GM18508 (cell line): Measurements from ENCODE around the gene PPP1R1A.

Experiments used
- ATAC-seq: cut with Tn5 transposase; IDR thresholded peaks from one replicate; pipeline ENCODE4 v1.9.1; 2021; ENCODE audit warnings: moderate number of reproducible peaks; ENCODE audit not compliant: insufficient read depth, unreplicated experiment

PPP1R1A gene

DNA sequence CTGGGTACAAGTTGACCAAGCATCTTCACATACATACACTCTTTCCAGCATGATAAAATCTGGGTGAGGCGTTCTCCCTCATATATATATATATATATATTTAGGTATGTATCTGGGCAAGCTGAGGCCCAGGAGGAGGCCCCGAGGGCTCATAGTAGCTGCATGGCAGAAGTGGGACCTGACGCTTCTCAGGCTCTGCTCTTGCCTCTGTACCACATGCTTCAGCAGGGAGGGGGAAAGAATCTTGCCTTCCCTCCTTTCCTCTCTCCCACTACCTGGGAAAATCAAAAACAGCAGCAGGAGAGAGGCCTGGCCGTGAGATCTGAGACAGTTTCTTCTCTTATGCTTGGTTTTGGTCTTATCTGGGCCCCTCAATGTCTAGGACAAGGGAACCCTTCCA, 9.2 kb downstream of the PPP1R1A start:
- no peak for ATAC-seq

DNA sequence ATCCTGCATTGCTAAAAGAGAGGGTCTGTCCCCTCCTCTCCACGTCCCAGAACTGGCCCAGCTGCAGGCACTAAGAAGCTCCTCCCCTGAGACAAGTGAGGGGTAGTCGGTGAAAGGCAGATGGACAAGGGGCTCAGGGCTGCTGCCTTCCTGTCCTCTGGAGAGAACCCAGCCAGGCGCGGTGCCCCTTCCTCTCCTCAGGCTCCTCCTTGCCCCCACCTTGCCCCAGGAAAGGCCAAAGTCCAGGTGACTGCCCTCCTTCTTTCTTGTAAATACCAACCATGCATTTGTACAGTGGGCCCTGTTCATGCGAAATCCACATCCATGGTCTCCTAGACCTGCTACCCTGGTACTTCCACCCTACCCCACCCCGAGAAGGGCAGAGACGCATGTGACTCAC, 9.7 kb downstream of the PPP1R1A start:
- ATAC-seq: no peak

DNA sequence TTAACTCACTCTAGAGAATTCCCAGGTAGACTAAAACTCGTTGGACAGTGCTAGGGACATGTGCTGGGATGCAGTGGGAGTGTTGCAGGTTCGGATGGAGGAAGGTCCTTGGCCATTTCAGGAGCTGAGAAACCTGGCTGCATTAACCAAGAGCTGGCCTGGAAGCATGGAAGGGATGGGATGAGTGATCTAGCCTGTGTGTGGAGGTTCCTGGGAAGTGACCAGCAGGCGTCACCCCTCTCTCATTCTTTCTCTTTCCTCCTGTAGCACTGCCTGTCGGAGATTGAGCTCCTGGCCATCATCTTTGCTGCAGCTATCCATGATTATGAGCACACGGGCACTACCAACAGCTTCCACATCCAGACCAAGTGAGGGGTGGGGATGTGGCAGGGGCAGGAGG, 15.6 kb downstream of the PPP1R1A start:
- ATAC-seq: no peak

DNA sequence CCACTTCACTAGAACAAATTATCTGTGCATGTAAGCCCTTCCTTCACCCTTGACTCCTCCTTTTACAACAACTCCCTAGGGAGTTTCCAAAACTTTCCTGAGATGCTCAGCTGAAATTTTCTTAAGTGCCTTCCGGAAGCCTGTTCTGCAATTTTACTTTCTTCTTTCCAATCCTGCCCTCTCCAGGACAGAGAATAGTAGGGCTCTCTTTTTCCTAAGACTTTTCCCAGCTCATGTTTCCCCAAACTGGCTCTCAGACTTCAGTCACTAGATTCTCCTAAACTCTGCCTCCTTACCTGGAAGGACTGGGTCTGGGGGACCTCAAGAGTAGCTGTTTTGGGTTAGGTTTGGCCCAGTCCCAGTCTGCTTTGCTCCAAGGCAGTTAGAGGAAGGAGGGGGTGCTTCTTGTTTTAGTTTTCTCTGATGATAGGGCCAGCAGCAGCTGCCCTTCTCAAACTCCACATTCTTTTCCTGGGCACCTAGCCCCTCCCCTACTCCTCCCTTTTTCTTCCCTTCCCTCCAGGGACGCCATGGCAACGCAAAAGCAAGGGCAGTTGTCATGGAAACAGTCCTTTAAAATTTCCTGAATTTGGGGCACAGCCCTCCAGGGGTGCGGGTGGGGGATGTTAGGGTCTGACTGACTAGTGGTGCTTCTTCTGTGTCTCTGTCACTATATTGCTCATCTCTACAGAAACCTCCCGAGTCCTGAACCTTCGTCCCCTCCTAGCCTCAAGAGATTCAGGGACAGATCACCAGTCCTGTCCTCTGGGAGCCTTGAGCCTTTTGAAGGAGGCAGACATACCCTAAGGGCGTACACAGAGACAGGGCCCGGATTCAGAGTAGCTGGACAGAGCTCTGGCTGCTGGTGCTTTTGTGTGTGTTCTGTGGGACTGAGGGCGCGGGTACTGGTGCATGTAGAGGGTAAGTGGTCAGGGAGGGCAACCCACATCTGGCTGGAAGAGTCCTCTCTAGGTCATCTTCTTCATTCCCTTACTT, 17.0 kb downstream of the PPP1R1A start:
- ATAC-seq: no peak

DNA sequence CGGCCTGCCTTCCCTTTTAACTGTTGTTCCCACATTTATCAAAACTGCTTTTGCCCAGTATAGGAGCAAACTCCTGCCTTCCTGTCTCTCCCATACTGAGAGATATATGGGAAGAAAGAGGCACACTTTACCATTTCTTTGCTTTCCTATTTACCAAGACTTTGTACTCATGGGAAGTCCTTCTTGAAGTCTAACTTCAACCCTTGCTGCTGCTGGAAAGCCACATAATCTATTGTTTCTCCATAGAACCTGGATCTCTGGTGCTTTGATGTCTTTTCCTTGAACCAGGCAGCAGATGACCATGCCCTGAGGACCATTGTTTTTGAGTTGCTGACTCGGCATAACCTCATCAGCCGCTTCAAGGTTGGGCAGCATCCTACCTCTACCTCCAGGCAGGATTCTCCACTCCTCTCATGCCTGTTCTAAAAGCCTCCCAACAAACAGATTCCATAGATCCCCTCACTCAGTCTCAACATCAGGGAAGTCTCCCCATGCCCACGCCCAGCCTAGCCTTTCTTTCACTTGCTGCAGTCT, 18.4 kb downstream of the PPP1R1A start:
- no peak for ATAC-seq

DNA sequence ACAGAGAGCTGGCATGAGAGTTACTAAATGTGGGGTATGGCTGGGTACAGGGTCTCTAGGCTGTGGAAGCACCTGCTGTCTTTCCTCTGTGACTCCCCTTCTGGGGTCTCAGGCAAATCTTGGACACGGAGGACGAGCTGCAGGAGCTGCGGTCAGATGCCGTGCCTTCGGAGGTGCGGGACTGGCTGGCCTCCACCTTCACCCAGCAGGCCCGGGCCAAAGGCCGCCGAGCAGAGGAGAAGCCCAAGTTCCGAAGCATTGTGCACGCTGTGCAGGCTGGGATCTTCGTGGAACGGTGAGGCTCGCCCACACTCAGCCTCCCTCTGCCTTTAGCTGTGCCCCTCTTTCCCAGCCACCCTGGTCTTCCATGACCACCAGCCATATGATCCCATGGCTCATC, 19.4 kb downstream of the PPP1R1A start:
- ATAC-seq: no peak

DNA sequence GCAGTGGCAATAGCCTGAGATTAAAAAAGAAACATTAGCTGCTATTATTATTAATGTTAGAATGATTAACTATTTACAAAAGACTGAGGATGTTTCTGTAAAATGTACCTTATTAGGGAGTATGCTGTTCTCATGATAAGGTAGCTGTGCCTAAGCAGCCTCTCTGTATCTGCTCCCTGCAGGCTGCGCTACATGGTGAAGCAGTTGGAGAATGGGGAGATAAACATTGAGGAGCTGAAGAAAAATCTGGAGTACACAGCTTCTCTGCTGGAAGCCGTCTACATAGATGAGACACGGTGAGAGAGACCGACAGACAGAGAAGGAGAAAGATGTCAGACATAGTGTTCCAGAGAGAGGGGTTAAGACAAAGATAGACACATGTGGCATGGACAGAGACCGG, 21.7 kb downstream of the PPP1R1A start:
- no peak for ATAC-seq

DNA sequence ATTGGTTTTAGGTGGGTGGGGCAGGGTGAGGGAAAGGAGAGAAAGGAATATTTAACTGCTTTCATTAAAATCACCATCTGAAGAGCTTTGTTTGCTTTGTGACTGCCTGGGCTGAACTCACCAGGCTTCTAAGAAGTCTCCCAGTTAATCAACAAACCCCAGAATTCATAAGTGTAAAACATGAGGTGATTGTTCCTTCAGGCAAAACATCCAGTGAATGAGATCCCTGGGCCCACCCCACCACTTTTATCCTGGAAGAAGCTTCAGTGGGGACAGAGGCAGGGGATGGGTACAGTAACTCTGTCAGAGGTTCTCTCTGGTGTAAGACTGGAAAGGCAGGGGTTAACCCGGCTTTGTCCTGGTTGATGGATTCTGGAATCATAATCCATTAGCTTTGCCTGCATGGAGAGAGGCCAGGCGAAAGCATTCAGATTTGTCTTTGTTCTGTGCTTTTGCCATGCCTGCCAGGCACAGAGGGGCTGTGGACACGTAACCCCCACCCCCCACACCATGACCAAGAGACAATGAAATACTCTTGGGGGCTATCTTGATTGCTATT, 22.4 kb downstream of the PPP1R1A start:
- ATAC-seq: no peak

DNA sequence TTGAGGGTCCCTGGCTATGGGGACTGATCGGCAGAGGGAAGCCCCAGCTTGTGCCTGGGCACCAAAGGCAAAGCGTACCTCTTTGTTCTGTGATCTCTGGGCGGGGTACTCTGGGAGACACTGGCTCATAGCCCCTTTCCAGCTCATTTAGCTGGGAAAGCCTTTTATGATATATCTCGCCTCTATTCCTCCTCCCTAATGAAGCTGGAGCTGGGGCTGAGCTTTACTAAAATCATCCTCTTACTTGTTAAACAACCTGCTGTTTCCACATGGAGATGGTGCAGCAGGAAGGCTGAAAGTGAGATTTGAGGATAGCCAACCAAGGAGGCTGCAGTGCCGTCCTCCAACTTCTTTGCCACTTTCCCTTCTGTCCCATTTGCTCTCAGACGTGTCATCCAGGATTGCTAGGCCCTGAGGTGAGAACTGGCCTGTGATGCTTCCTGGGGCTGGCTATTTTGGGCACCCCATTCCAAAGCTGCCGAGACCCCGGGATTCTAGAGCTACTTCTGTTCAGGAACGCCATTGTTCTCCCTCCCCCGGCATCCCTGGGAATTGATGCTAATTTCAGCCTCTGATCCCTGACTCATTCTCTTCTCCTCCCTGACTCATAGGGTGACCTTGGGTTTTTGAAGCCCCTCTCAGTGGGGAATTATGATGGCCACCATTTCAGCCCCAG, 23.0 kb downstream of the PPP1R1A start:
- ATAC-seq: no peak

DNA sequence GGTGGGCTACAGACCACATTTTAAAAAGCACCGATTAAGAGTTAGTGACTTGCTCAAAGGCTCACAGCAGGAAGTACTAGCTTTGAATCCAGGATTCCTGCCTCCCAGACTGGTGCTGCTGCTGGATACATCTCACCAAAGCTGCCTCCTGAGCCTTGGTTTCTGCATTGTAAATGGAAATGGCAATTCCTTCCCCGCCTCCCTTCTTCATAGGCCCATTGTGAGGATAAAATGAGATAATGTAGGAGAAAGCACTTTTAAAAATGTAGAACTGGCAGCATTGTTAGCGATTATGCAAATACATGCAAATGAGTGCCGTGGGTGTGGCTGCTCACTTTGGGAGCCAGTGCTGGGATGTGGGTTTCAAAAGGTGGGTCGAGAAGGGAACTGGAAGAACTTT, 23.7 kb downstream of the PPP1R1A start:
- ATAC-seq: no peak

DNA sequence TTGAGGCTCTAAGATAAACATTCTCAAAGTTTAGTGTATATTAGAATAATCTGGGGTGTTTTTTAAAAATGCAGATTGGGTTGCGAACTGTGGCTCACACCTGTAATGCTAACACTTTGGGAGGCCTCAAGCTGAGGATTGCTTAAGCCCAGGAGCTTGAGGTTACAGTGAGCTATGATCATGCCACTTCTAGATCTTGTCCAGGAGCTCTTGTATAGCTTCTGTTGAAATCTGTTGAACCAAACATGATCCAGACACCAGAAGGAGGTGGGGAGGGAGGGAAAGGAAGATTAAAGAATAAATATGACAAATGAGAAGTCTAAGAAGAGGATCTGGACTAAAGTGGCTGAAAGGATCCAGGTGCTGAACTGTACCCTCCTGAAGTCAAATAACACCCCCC, 24.7 kb downstream of the PPP1R1A start:
- ATAC-seq: no peak

DNA sequence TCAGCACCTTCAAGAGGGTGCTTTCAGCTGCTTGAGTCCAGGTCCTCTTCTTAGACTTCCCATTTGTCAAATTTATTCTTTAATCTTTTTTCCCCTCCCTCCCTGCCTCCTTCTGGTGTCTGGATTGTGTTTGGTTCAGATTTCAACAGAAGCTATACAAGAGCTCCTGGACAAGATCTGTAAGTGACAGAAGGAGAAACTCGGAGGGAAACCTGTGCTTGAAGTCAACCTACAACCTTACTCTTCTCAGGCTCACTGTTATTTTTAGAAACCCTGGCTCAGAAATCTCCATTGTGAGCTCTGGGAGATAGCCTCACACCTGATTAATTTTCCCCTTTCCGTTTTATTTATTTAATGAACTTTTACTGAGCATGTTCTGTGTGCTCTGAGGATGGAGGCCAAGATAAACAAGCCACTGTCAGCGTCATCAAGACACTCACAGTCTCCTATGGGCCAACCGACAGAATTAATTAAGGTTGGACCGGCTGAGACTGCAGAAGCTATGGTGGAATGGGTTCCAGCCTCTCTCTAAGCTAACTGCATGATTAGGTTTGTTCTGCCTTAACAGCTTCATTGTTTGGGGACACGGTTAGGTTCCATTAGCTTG, 25.6 kb downstream of the PPP1R1A start:
- no peak for ATAC-seq

DNA sequence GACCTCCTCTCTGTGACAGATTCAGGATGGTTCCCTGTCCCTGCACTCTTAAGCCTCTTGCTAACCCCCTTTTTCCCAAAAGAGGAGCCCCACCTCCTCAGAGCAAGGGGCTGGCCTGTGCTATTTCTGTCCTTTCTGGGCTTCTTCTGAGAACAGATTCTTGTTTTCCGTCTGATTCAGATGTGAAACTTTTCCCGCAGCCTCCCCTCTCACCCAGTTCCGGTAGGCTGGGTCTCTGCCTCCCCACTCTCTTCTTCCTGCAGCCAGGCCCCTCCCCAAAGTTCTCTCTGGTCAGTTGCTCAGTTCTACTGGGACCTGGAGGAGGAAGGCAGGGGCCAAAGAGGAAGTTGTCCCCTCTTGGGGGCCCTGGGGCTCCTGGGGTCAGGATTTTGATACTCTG, 27.3 kb downstream of the PPP1R1A start:
- ATAC-seq: no peak

DNA sequence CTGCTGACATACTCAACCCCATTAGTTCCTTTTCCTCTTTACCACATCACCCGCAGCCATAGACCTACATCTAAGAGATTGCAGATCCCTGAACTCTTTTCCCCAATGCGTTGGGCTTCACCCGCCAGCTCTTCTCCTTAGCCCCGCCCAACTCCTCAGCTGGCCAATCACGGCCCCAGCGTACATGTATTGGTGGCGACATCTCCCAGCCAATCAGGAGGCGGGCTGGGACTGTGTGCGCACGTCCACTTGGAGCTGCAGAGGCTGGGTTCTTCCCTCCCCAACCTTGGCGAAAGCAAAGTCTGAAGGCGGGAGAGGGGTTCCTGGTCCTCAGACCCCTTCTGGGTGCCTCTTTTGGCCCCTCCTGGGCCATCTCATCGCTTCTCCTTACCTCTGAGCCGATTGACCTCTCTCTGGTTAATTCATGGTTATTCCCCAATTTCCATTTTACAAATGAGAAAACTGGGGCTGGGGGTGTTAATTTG, 28.0 kb downstream of the PPP1R1A start:
- ATAC-seq: peak; percentile 99

DNA sequence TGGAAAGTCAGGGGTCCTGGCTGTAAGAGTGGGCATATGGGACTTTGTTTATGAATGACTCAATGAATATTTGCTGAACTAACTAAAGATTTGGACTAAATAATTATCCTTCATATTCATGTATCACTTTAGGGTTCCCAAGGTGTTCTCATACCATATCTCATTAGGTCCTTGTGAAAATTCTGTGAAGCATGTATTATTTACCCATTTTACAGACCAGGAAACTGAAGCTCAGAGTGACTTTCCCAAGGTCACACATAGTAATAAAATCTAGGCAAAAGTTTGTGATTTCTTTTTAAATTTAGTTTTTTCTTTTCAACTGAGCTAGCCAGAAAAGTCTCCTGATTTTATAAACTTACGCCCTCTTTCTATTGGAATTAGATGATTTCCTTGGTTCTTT, 29.7 kb downstream of the PPP1R1A start:
- no peak for ATAC-seq

DNA sequence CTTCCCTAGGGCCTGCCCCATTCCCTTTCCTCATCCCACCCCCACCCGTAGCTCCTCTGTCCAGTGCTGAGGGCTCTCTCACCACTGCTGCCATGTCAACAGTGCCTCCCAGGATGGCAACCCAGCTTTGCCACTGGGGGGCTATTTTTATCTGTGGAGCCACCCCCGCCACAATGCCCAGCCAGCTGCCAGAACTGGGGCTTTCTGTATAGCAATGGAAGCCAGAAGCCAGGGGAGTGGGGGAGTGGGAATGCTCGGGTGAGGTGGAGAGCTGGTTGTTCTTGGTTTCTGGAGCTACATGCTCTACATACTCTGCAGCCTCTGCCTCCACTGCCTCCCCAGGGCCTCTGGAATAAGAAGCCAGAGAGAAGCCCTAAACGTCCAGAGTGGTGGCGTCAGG, 30.1 kb downstream of the PPP1R1A start:
- no peak for ATAC-seq

DNA sequence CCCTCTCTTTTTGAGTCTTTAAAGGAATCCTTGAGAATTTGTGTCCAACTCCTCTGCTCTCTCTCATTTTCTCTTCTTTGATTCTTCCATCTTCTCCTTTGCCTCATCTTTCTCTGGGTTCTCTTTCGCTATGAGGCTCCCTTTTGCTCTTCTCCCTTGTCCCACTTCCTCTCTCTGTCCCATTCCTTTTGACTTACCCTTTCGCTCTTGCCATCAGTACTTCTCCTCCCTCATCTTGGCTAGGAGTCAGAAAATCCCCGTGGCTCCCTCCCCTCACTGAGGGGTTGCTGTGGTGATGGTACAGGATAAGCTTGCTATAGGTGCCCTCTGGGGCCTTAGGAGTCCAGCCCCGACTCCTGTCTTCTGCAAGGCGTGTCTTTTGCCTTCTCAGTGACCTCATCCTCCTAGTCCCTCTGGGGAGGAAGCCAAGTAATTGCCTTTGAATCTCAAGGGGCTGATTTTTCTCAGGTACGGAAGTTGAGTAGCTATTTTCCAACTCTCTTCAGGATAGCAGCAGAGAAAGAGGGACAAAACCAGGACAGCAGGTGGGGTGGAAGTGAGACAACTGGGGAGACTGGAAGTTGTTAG, 32.7 kb downstream of the PPP1R1A start:
- ATAC-seq: no peak

DNA sequence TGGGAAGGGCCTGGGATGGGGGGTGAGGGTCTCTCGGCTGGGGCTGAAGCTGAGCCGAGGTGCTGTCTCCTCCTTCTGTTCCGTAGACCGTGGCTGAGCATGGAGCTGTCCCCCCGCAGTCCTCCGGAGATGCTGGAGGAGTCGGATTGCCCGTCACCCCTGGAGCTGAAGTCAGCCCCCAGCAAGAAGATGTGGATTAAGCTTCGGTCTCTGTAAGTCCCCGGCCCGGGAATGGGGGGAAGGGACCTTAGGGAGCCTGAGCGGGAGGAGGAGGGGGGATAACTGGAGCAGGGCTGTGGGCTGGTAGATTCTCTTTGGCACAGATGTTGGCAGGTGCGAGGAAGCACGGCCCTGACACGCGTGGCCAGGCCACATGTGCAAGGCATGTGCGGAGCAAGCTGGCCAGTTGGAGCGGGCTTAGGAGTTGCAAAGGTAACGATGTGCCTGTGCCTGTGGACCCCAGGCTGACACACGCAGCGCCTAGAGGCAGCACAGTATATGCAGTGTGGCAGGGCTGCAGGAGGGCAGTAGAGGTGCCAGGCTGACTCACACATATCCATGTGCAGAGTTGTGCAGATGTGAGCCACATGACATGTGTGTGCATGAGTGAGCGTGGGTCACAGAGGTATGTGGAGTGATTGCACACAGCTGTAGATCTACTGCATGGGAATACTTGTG, 38.5 kb downstream of the PPP1R1A start:
- ATAC-seq: no peak

DNA sequence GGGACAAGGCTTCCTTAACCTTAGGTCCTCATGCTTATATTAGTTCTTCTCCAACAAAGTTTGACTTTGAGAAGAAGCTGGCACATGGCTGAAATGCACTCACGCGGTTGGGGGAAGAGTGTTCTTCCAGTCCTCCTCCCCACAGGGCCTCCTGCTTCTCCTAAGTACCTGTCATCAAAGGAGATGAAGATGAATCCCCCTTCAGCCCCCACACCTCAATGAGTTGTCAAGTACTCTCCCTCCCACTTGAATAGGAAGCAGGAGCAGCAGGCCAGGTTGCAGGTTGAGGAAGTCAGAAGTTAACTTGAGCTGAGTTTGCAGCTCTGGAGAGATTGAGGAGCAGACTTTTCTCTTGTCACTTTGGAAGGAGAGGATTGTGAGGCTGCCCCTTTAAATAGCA, 41.9 kb downstream of the PPP1R1A start:
- ATAC-seq: no peak

DNA sequence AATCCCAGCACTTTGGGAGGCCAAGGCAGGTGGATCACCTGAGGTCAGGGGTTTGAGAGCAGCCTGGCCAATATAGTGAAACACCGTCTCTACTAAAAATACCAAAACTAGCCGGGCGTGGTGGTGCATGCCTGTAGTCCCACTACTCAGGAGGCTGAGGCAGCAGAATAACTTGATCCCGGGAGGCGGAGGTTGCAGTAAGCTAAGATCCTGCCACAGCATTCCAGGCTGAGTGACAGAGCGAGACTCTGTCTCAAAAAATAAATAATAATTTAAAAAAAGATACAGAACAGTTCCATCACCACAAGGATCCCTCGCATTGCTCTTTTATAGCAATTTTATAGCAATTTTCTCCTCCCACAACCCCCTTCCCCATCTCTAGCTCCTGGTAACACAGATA, 43.7 kb downstream of the PPP1R1A start:
- no peak for ATAC-seq
